Measurements from ENCODE around the gene GARIN1A. TPM values are rescaled to one million over a fixed set of nuclear protein-coding genes. Genes with fewer than 3 reads are reported as not detected.
"Not testable (repeated sequence)": the region's sequence is repeated elsewhere in the genome, so short reads cannot be mapped to it uniquely, and the experiment has no call there.

Gene GARIN1A
- total and polyA plus RNA-seq, 10 of the 15 experiments (the other 5 are each of a cell fraction or from before 2014, with no cell fraction given), result 0.04 to 0.43 (median 0.23) TPM; not detected in 1

- TF ChIP-seq ZBTB4 (CRISPR knock-in tag; IDR thresholded peaks at IDR 0.05) (no peak), RELA (IDR thresholded peaks at IDR 0.05; ENCODE audit: borderline replicate concordance, partially characterized antibody) (no peak), SMC3 (IDR thresholded peaks at IDR 0.05; ENCODE audit: borderline replicate concordance, low read length) (no peak), MTA2 (IDR thresholded peaks at IDR 0.05; ENCODE audit: low read depth) (no peak)
Measured at GRCh38 chr7:128661446-128661845, 10.6 kb upstream of the GARIN1A start (continued).

- Histone ChIP-seq H3K27ac (ENCODE audit: control insufficient read depth, insufficient read depth) (no peak overlapping the region), H3K27me3 (replicated peaks in 1 of 2; ENCODE audit: control insufficient read depth in 2 of 2, insufficient read depth in 2 of 2, low read length in 1 of 2) (no peaks in the 10 kb centered on the region), H3K9me3 (replicated peaks; ENCODE audit: control insufficient read depth, insufficient read depth, low read length) (peaks cover 3% of the 10 kb centered on the region; the same call in 2 of the 3 replicates), H3K4me1 (ENCODE audit: control insufficient read depth, insufficient read depth, low read length) (no peaks in the 10 kb centered on the region), H3K36me3 (ENCODE audit: control insufficient read depth in 2 of 2, insufficient read depth in 2 of 2, low read length in 1 of 2) (no peaks in the 10 kb centered on the region), H4K20me1 (ENCODE audit: control insufficient read depth, insufficient read depth) (no peaks in the 10 kb centered on the region), H3K9ac (ENCODE audit: control insufficient read depth, insufficient read depth, low read length) (no peak overlapping the region), H2AFZ (ENCODE audit: control insufficient read depth, low read depth, low read length) (no peak overlapping the region), H3K4me3 (no peak overlapping the region), H3K4me2 (ENCODE audit: control insufficient read depth, insufficient read depth) (no peak overlapping the region), H3K79me2 (ENCODE audit: control insufficient read depth, insufficient read depth, low read length) (no peaks in the 10 kb centered on the region)
- WGBS (ENCODE audit: insufficient coverage, insufficient replicate concordance, low lambda C conversion rate, missing lambda C conversion rate), result 100% methylated on average over 3 of the region's 3 CpGs
- no peak for FAIRE-seq
- SMC1A ChIA-PET (ENCODE audit: uncharacterized antibody, unreplicated experiment), result no interaction called here
- POLR2A ChIA-PET, result no interaction called here
- ATAC-seq, result no peak
- RAD21 ChIA-PET (ENCODE audit: unreplicated experiment), result no interaction called here
- no TSS peak for BruUV-seq (replicated peaks)
- no peak for DNase-seq (ENCODE audit: low read depth, low spot score)
- intact Hi-C loops (cut with micrococcal nuclease; ENCODE audit: unreplicated experiment), result no loop called here
- CTCF ChIA-PET, result interaction anchor here (1.9 kb wide), 1 partner anchor 12 kb away, joined by 7 read pairs; no protein-coding TSS in a partner anchor
- TF ChIP-seq KDM1A (IDR thresholded peaks at IDR 0.05; ENCODE audit: borderline replicate concordance) (no peak), BCLAF1 (IDR thresholded peaks at IDR 0.05) (no peak), SMARCA5 (IDR thresholded peaks at IDR 0.05) (no peak), NFYA (IDR thresholded peaks at IDR 0.05; ENCODE audit: borderline replicate concordance, low read depth, low read length) (no peak), CREB1 (IDR thresholded peaks at IDR 0.05; ENCODE audit: low read depth) (no peak)
- in situ Hi-C loops (cut with MboI), result no loop called here
Measured at GRCh38 chr7:128662091-128662490, 10.0 kb upstream of the GARIN1A start.

GRCh38 chr7:128663223-128663622, 8.9 kb upstream of the GARIN1A start:
- H2AFZ ChIP-seq (ENCODE audit: control insufficient read depth, low read depth, low read length); RAD21 ChIA-PET (ENCODE audit: unreplicated experiment); in situ Hi-C loops (cut with MboI); FAIRE-seq; H3K79me2 ChIP-seq (ENCODE audit: control insufficient read depth, insufficient read depth, low read length); intact Hi-C loops (cut with micrococcal nuclease; ENCODE audit: unreplicated experiment); H3K36me3 ChIP-seq (ENCODE audit: control insufficient read depth in 2 of 2, insufficient read depth in 2 of 2, low read length in 1 of 2); SMC1A ChIA-PET (ENCODE audit: uncharacterized antibody, unreplicated experiment); DNase-seq (ENCODE audit: low read depth, low spot score); H3K27ac ChIP-seq (ENCODE audit: control insufficient read depth, insufficient read depth); H3K4me1 ChIP-seq (ENCODE audit: control insufficient read depth, insufficient read depth, low read length); CTCF ChIA-PET; BruUV-seq (replicated peaks); H4K20me1 ChIP-seq (ENCODE audit: control insufficient read depth, insufficient read depth); ATAC-seq; H3K9me3 ChIP-seq (replicated peaks; ENCODE audit: control insufficient read depth, insufficient read depth, low read length); H3K27me3 ChIP-seq (replicated peaks in 1 of 2; ENCODE audit: control insufficient read depth in 2 of 2, insufficient read depth in 2 of 2, low read length in 1 of 2); H3K4me3 ChIP-seq; H3K9ac ChIP-seq (ENCODE audit: control insufficient read depth, insufficient read depth, low read length); POLR2A ChIA-PET; H3K4me2 ChIP-seq (ENCODE audit: control insufficient read depth, insufficient read depth): not testable (repeated sequence)
- WGBS (ENCODE audit: insufficient coverage, insufficient replicate concordance, low lambda C conversion rate, missing lambda C conversion rate), result 84% methylated on average over 3 of the region's 3 CpGs

Measured in GM12878 (cell line).